ENCODE data around the gene FLRT1. TPM values are rescaled to one million over a fixed set of nuclear protein-coding genes. Genes with fewer than 3 reads are reported as not detected.

FLRT1 gene
- total and polyA plus RNA-seq, 7 donors: 0.03 to 0.10 (median 0.08) TPM; not detected in 2

- no peak for DNase-seq
- TF ChIP-seq, protein P1, sequence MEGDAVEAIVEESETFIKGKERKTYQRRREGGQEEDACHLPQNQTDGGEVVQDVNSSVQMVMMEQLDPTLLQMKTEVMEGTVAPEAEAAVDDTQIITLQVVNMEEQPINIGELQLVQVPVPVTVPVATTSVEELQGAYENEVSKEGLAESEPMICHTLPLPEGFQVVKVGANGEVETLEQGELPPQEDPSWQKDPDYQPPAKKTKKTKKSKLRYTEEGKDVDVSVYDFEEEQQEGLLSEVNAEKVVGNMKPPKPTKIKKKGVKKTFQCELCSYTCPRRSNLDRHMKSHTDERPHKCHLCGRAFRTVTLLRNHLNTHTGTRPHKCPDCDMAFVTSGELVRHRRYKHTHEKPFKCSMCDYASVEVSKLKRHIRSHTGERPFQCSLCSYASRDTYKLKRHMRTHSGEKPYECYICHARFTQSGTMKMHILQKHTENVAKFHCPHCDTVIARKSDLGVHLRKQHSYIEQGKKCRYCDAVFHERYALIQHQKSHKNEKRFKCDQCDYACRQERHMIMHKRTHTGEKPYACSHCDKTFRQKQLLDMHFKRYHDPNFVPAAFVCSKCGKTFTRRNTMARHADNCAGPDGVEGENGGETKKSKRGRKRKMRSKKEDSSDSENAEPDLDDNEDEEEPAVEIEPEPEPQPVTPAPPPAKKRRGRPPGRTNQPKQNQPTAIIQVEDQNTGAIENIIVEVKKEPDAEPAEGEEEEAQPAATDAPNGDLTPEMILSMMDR (IDR thresholded peaks at IDR 0.05): no peak
- Histone ChIP-seq H3K36me3 (ENCODE audit: insufficient read depth in 1 of 2, low read depth in 1 of 2) (no peaks in the 10 kb centered on the region), H3K4me3 (no peak overlapping the region), H3K9me3 (no peaks in the 10 kb centered on the region), H3K4me1 (peaks cover 5% of the 10 kb centered on the region), H3K27ac (no peak overlapping the region), H3K27me3 (ENCODE audit: insufficient read depth in 3 of 3, low read length in 2 of 3) (no peaks in the 10 kb centered on the region)
- ATAC-seq: no peak
- intact Hi-C loops (cut with DNase I): no loop called here
- 91 to 94% (median 92%) methylated on average over 34 to 35 of the region's 35 CpGs for WGBS, 3 donors
Observed at GRCh38 chr11:64015935-64016845, 19.5 kb upstream of the FLRT1 start.

DNA sequence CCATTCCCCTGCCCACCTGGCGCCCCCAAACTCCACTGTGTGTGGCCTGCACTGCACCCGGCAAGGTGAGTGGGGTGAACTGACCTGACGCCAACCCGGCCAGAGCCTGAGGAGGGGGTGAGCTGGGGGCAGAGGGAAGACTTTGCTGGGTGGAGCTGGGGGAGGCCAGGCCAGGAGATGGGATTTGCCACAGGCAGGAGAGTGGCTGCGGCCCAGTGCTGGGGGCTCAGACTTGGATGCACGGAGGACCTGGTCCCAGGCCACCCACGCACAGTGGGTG lies 17.8 kb upstream of the FLRT1 start:
- intact Hi-C loops (cut with DNase I): no loop called here
- H3K4me1 ChIP-seq: peaks cover 5% of the 10 kb centered on the region

GRCh38 chr11:64018310-64018709 lies 17.4 kb upstream of the FLRT1 start:
- intact Hi-C loops (cut with DNase I): no loop called here
- Histone ChIP-seq H3K27me3 (ENCODE audit: insufficient read depth in 3 of 3, low read length in 2 of 3) (no peaks in the 10 kb centered on the region), H3K4me3 (no peak overlapping the region), H3K27ac (no peak overlapping the region), H3K9me3 (no peaks in the 10 kb centered on the region), H3K36me3 (ENCODE audit: insufficient read depth in 1 of 2, low read depth in 1 of 2) (no peaks in the 10 kb centered on the region), H3K4me1 (peaks cover 9% of the 10 kb centered on the region)
- TF ChIP-seq, protein P1 (IDR thresholded peaks at IDR 0.05): no peak
- ATAC-seq (no peak), DNase-seq (no peak)
- WGBS, 3 donors: 82 to 91% (median 86%) methylated on average over 6 to 8 of the region's 8 CpGs

More for the DNA sequence above, 17.8 kb upstream of the FLRT1 start:
- 85 to 94% (median 94%) methylated on average over 7 of the region's 7 CpGs for WGBS, 3 donors
- Histone ChIP-seq H3K36me3 (ENCODE audit: insufficient read depth in 1 of 2, low read depth in 1 of 2) (no peaks in the 10 kb centered on the region), H3K27ac (no peak overlapping the region), H3K4me3 (no peak overlapping the region), H3K27me3 (ENCODE audit: insufficient read depth in 3 of 3, low read length in 2 of 3) (no peaks in the 10 kb centered on the region), H3K9me3 (no peaks in the 10 kb centered on the region)
- DNase-seq (no peak), ATAC-seq (no peak)
- TF ChIP-seq, protein P1 (IDR thresholded peaks at IDR 0.05): no peak

GRCh38 chr11:64019106-64020037 lies 16.4 kb upstream of the FLRT1 start:
- Histone ChIP-seq H3K9me3 (no peaks in the 10 kb centered on the region), H3K4me1 (peaks cover 11% of the 10 kb centered on the region), H3K36me3 (ENCODE audit: insufficient read depth in 1 of 2, low read depth in 1 of 2) (no peaks in the 10 kb centered on the region), H3K27ac (no peak overlapping the region), H3K27me3 (ENCODE audit: insufficient read depth in 3 of 3, low read length in 2 of 3) (no peaks in the 10 kb centered on the region), H3K4me3 (no peak overlapping the region)
- TF ChIP-seq, protein P1 (IDR thresholded peaks at IDR 0.05): no peak
- DNase-seq (no peak), ATAC-seq (no peak)
- WGBS, 3 donors: 73 to 82% (median 76%) methylated on average over 26 to 27 of the region's 27 CpGs
- intact Hi-C loops (cut with DNase I): no loop called here
